CD14-positive monocyte (primary cell): ENCODE data around the gene RFNG. TPM values are rescaled to one million over a fixed set of nuclear protein-coding genes. Genes with fewer than 3 reads are reported as not detected.

Experiments used
- DNase-seq, 3 donors: peaks; one replicate each; pipeline ENCODE4 v3.0.0-alpha.2; 2011 to 2022
- H2AFZ ChIP-seq: 2 replicates; pipeline ENCODE4 v1.6.0; 2012; ENCODE audit warnings: mild to moderate bottlenecking, low read depth, low read length, inconsistent platforms; ENCODE audit not compliant: insufficient read depth, poor library complexity, severe bottlenecking
- H3K27ac ChIP-seq, 2 donors: 1 replicate in 1 of 2; 2 replicates in 1 of 2; pipeline ENCODE4 v1.5.1; 2012 to 2013; ENCODE audit warnings: low read length in 2 of 2, control low read depth in 1 of 2, inconsistent platforms in 1 of 2, low read depth in 1 of 2, mild to moderate bottlenecking in 1 of 2
- H3K27me3 ChIP-seq, 2 donors: one replicate each; pipeline versions ENCODE4 v1.6.0 to v1.6.1; 2011 to 2013; ENCODE audit warnings: low read length in 2 of 2; ENCODE audit not compliant: control insufficient read depth in 2 of 2, insufficient read depth in 2 of 2
- H3K36me3 ChIP-seq, 2 donors: replicated peaks in 1 of 2; 1 replicate in 1 of 2; 2 replicates in 1 of 2; pipeline versions ENCODE4 v1.5.1 to v1.6.1; 2012 to 2013; ENCODE audit warnings: low read length in 2 of 2, control low read depth in 1 of 2, inconsistent platforms in 1 of 2, mild to moderate bottlenecking in 1 of 2; ENCODE audit not compliant: insufficient read depth in 2 of 2, control insufficient read depth in 1 of 2
- H3K4me1 ChIP-seq, 2 donors: 1 replicate in 1 of 2; 2 replicates in 1 of 2; pipeline versions ENCODE4 v1.5.1 to v1.6.1; 2012 to 2013; ENCODE audit warnings: low read length in 2 of 2, control low read depth in 1 of 2, inconsistent platforms in 1 of 2, mild to moderate bottlenecking in 1 of 2, moderate library complexity in 1 of 2; ENCODE audit not compliant: insufficient read depth in 2 of 2, control insufficient read depth in 1 of 2
- H3K4me2 ChIP-seq: replicated peaks from 2 replicates; pipeline ENCODE3; 2012; ENCODE audit warnings: low read length, moderate library complexity, mild to moderate bottlenecking; ENCODE audit not compliant: poor library complexity, severe bottlenecking; ENCODE audit errors: extremely low read depth
- H3K4me3 ChIP-seq, 3 experiments: fragments of 200-600 bp in 1 of 3; sonication (generic) in 1 of 3; replicated peaks in 1 of 3; 1 replicate in 2 of 3; 2 replicates in 1 of 3; pipeline ENCODE4 v1.5.1; 2011 to 2013; ENCODE audit warnings: low read length in 3 of 3, mild to moderate bottlenecking in 3 of 3, control low read depth in 2 of 3, low read depth in 2 of 3, inconsistent platforms in 1 of 3, moderate library complexity in 1 of 3
- H3K79me2 ChIP-seq: 2 replicates; pipeline ENCODE4 v1.6.0; 2012; ENCODE audit warnings: mild to moderate bottlenecking, control low read depth, inconsistent platforms, low read length, moderate library complexity; ENCODE audit not compliant: insufficient read depth
- H3K9ac ChIP-seq: 2 replicates; pipeline ENCODE4 v1.6.0; 2017; ENCODE audit warnings: low read length, mild to moderate bottlenecking; ENCODE audit not compliant: insufficient read depth, poor library complexity, severe bottlenecking
- H3K9me3 ChIP-seq, 2 donors: replicated peaks in 1 of 2; 1 replicate in 1 of 2; 2 replicates in 1 of 2; pipeline versions ENCODE4 v1.5.1 to v1.6.1; 2012 to 2013; ENCODE audit warnings: low read length in 2 of 2, control low read depth in 1 of 2; ENCODE audit not compliant: control insufficient read depth in 1 of 2, insufficient read depth in 1 of 2
- H4K20me1 ChIP-seq: 2 replicates; pipeline ENCODE4 v1.6.0; 2012; ENCODE audit warnings: mild to moderate bottlenecking, low read length, control low read depth, moderate library complexity; ENCODE audit not compliant: insufficient read depth
- H3K27ac Mint-ChIP-seq, 7 donors: one replicate each; pipeline ENCODE4 v1.8.0; 2020; ENCODE audit warnings: mild to moderate bottlenecking in 7 of 7, mixed read lengths in 7 of 7, moderate library complexity in 6 of 7, inconsistent platforms in 2 of 7
- H3K27me3 Mint-ChIP-seq, 3 donors: one replicate each; pipeline ENCODE4 v1.8.0; 2021 to 2022; ENCODE audit warnings: low read depth in 3 of 3, mild to moderate bottlenecking in 3 of 3, mixed read lengths in 3 of 3, moderate library complexity in 3 of 3, inconsistent platforms in 1 of 3
- H3K36me3 Mint-ChIP-seq, 2 donors: one replicate each; pipeline ENCODE4 v1.8.0; 2020; ENCODE audit warnings: mixed read lengths in 2 of 2, inconsistent platforms in 1 of 2, mild to moderate bottlenecking in 1 of 2
- H3K4me1 Mint-ChIP-seq: one replicate; pipeline ENCODE4 v1.8.0; 2020; ENCODE audit warnings: mild to moderate bottlenecking, mixed read lengths
- H3K4me3 Mint-ChIP-seq, 2 donors: one replicate each; pipeline ENCODE4 v1.8.0; 2020; ENCODE audit warnings: mild to moderate bottlenecking in 2 of 2, mixed read lengths in 2 of 2, moderate library complexity in 1 of 2
- H3K9me3 Mint-ChIP-seq, 7 donors: one replicate each; pipeline ENCODE4 v1.8.0; 2020 to 2022; ENCODE audit warnings: mixed read lengths in 7 of 7, mild to moderate bottlenecking in 6 of 7, moderate library complexity in 6 of 7, inconsistent platforms in 2 of 7
- CTCF ChIP-seq: fragments of 200-600 bp; IDR thresholded peaks from one replicate; pipeline ENCODE4 v1.8.0; 2022; ENCODE audit warnings: antibody characterized with exemption, mild to moderate bottlenecking
- WGBS: methylation state at CpG from one replicate; pipeline ENCODE4 v1.1.5; 2013; ENCODE audit warnings: missing lambda C conversion rate; ENCODE audit not compliant: insufficient coverage; 5-methylcytosine and 5-hydroxymethylcytosine counted together
- intact Hi-C, 2 donors: fragments of 100-400 bp; cut with micrococcal nuclease; formaldehyde crosslinking; loops; one replicate each; pipeline versions ENCODE4 v1.15.0 to v1.15.1; 2023
- polyA plus RNA-seq, 3 donors: library from polyadenylated mRNA; depleted of rRNA in 1 of 3; unstranded in 2 of 3; stranded (reverse) in 1 of 3; fragments of 300-500 nt in 2 of 3; fragments of >200 nt in 1 of 3; fragmentation: Illumina TruSeq in 2 of 3; gene quantifications; 1 replicate in 2 of 3; 2 replicates in 1 of 3; pipeline ENCODE4 v1.2.3, GENCODE V29; 2012 to 2021

The RFNG gene
- polyA plus RNA-seq, 3 donors = 1.5 to 32.4 (median 4.1) TPM

- Histone ChIP-seq H3K79me2 (no peaks in the 10 kb centered on the region), H3K4me3 (no peak overlapping the region), H3K27ac (no peak overlapping the region), H3K4me1 (no peaks in the 10 kb centered on the region), H3K4me2 (no peak overlapping the region), H2AFZ (no peak overlapping the region), H3K9me3 (no peaks in the 10 kb centered on the region), H3K27me3 (no peaks in the 10 kb centered on the region), H3K9ac (no peak overlapping the region), H3K36me3 (peaks cover 65 to 79% of the 10 kb centered on the region in 2 donors), H4K20me1 (no peaks in the 10 kb centered on the region)
- 98% methylated on average over 18 of the region's 19 CpGs for WGBS
- peaks cover 0 to 2% (median 0%) of the 10 kb centered on the region in 3 donors for H3K27me3 Mint-ChIP-seq
- DNase-seq = no peak
- intact Hi-C loops = no loop called here
- no peak overlapping the region for H3K27ac Mint-ChIP-seq
- peaks cover 0 to 1% (median 0%) of the 10 kb centered on the region in 7 donors for H3K9me3 Mint-ChIP-seq
- no peak overlapping the region for H3K4me3 Mint-ChIP-seq
- no peak for TF ChIP-seq CTCF
- H3K36me3 Mint-ChIP-seq = peaks cover 36 to 79% of the 10 kb centered on the region in 2 donors
- H3K4me1 Mint-ChIP-seq = no peaks in the 10 kb centered on the region
Observed at GRCh38 chr17:82082456-82082855, 30.8 kb upstream of the RFNG start.

DNA sequence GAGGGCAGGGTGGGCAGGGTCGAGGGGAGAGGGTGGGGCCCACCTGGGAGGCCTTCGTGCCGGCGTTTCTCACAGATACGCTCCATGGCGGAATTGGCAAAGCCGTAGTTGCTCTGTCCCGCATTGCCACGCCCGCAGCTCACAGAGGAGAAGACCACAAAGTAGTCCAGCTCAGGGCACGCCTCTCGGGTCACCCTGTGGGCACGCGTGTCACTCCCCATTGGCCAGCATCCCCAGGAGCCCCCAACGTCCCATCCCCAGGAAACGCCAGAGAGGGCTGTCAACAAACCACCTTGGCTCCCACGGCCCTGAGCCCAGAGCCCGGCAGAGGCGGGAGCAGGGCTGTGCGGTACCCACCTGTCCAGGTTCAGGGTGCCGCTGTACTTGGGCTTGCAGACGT, 30.4 kb upstream of the RFNG start:
- Mint-ChIP-seq H3K36me3 (peaks cover 36 to 74% of the 10 kb centered on the region in 2 donors), H3K27ac (no peak overlapping the region), H3K27me3 (peaks cover 0 to 1% (median 0%) of the 10 kb centered on the region in 3 donors), H3K4me3 (no peak overlapping the region), H3K9me3 (peaks cover 0 to 1% (median 0%) of the 10 kb centered on the region in 7 donors), H3K4me1 (no peaks in the 10 kb centered on the region)
- H3K9me3 ChIP-seq = no peaks in the 10 kb centered on the region
- no peak overlapping the region for H3K9ac ChIP-seq
- intact Hi-C loops = no loop called here
- H4K20me1 ChIP-seq = no peaks in the 10 kb centered on the region
- H3K36me3 ChIP-seq = peaks cover 60 to 74% of the 10 kb centered on the region in 2 donors
- no peak overlapping the region for H3K4me2 ChIP-seq
- no peak overlapping the region for H3K4me3 ChIP-seq
- 93% methylated on average over 19 of the region's 22 CpGs for WGBS
- no peak overlapping the region for H3K27ac ChIP-seq
- TF ChIP-seq CTCF = no peak
- H3K27me3 ChIP-seq = no peaks in the 10 kb centered on the region
- no peaks in the 10 kb centered on the region for H3K79me2 ChIP-seq
- no peaks in the 10 kb centered on the region for H3K4me1 ChIP-seq
- H2AFZ ChIP-seq = no peak overlapping the region
- DNase-seq = no peak
